Rectal smooth muscle tissue (tissue), 1 donor: ENCODE results near the gene PLCB4.

Experiments used
- H3K27ac ChIP-seq: one replicate; pipeline ENCODE4 v1.7.0; 2013; ENCODE audit warnings: low read depth, low read length, inconsistent platforms
- H3K27me3 ChIP-seq: one replicate; pipeline ENCODE4 v1.7.0; 2013; ENCODE audit warnings: low read length; ENCODE audit not compliant: control insufficient read depth, insufficient read depth
- H3K36me3 ChIP-seq: one replicate; pipeline ENCODE4 v1.7.0; 2013; ENCODE audit warnings: low read length; ENCODE audit not compliant: control insufficient read depth, insufficient read depth
- H3K4me1 ChIP-seq: one replicate; pipeline ENCODE4 v1.7.0; 2013; ENCODE audit warnings: low read length; ENCODE audit not compliant: control insufficient read depth, insufficient read depth
- H3K4me3 ChIP-seq: one replicate; pipeline ENCODE4 v1.7.0; 2013; ENCODE audit warnings: low read length
- H3K9ac ChIP-seq: one replicate; pipeline ENCODE4 v1.7.0; 2013; ENCODE audit warnings: low read length

Gene PLCB4

GRCh38 chr20:9068233-9068801, 570 bp upstream of the PLCB4 start:
- H3K27me3 ChIP-seq: no peaks in the 10 kb centered on the region
- no peak overlapping the region for H3K9ac ChIP-seq
- H3K4me1 ChIP-seq: no peaks in the 10 kb centered on the region
- H3K36me3 ChIP-seq: no peaks in the 10 kb centered on the region
- H3K27ac ChIP-seq: peak overlapping the region; percentile 44
- peak overlapping the region; percentile 71 for H3K4me3 ChIP-seq

- Histone ChIP-seq H3K27me3 (no peaks in the 10 kb centered on the region), H3K9ac (no peak overlapping the region), H3K27ac (no peak overlapping the region), H3K4me3 (no peak overlapping the region), H3K4me1 (no peaks in the 10 kb centered on the region), H3K36me3 (no peaks in the 10 kb centered on the region)
Observed at GRCh38 chr20:9070304-9070703, 1.4 kb downstream of the PLCB4 start.

- H3K4me3 ChIP-seq: no peak overlapping the region
- H3K4me1 ChIP-seq: no peaks in the 10 kb centered on the region
- no peaks in the 10 kb centered on the region for H3K27me3 ChIP-seq
- no peaks in the 10 kb centered on the region for H3K36me3 ChIP-seq
- H3K27ac ChIP-seq: no peak overlapping the region
- H3K9ac ChIP-seq: no peak overlapping the region
Observed at GRCh38 chr20:9071976-9072726, 3.3 kb downstream of the PLCB4 start.

GRCh38 chr20:9072861-9073500, 4.1 kb downstream of the PLCB4 start:
- no peak overlapping the region for H3K9ac ChIP-seq
- H3K4me1 ChIP-seq: no peaks in the 10 kb centered on the region
- H3K36me3 ChIP-seq: no peaks in the 10 kb centered on the region
- no peak overlapping the region for H3K27ac ChIP-seq
- no peaks in the 10 kb centered on the region for H3K27me3 ChIP-seq
- no peak overlapping the region for H3K4me3 ChIP-seq

DNA sequence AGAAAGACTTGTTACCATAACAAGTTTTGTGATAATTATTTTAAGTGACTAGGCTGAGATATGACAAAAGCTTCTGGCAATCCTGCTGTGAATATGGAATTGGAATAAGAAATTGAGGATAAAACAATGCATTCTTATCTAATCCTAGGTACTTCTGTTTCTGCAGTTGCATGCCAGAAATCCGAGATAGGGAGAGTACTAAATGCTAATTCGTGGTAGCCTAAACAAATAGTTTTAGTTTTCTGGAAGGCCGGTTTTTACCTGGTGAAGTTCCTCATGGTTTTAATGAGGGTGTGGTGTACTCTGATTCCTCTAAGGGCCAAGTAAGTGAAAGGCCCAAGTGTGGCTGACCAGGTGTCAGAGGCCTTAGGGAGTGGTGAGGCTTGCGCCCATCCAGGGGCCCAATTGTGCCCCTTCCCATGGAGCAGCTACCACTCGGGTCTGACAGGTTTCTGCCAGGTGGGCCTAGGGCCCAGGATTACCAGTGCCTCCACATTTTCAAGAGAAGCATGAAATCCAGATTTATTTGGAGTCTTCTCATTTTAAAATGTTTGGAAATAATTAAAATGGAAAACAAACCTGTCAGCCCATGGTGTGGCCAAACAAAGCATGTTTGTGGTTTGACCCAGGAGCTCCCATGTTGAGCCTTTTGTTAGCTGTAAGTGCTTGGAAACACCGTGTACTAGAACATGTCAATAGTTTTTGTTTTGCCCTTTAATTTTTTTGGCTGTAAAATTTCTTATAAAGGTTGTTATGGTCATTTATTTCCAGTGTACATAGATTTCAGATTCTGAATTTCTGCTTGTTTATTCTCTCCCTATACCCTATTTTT, 6.6 kb downstream of the PLCB4 start:
- Histone ChIP-seq H3K4me1 (no peaks in the 10 kb centered on the region), H3K9ac (no peak overlapping the region), H3K4me3 (no peak overlapping the region), H3K36me3 (no peaks in the 10 kb centered on the region), H3K27ac (no peak overlapping the region), H3K27me3 (no peaks in the 10 kb centered on the region)

DNA sequence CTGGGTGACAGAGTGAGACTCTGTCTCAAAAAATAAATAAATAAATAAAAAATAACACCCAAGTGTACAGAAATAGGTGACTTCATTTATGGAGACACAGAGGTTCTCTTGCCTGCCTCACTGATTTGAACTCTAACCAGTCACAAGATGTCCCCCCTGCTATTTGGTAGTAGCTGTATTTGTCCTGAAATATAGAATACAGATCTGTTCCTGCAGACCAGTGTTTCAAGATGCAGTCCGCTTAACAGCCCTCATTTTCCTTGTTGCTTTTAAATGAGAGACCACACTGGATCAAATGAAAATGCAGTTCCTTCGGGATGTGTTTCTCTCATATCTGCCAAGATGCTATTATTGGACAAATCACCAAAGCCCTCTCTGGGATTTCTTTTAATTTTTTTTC, 7.6 kb downstream of the PLCB4 start:
- Histone ChIP-seq H3K4me3 (no peak overlapping the region), H3K27ac (no peak overlapping the region), H3K4me1 (no peaks in the 10 kb centered on the region), H3K36me3 (no peaks in the 10 kb centered on the region), H3K9ac (no peak overlapping the region), H3K27me3 (no peaks in the 10 kb centered on the region)

GRCh38 chr20:9078826-9079731, 10.2 kb downstream of the PLCB4 start:
- no peak overlapping the region for H3K4me3 ChIP-seq
- H3K36me3 ChIP-seq: no peaks in the 10 kb centered on the region
- no peak overlapping the region for H3K9ac ChIP-seq
- H3K27me3 ChIP-seq: no peaks in the 10 kb centered on the region
- no peak overlapping the region for H3K27ac ChIP-seq
- peaks cover 3% of the 10 kb centered on the region for H3K4me1 ChIP-seq

GRCh38 chr20:9081423-9081966, 12.6 kb downstream of the PLCB4 start:
- H3K27me3 ChIP-seq: no peaks in the 10 kb centered on the region
- no peaks in the 10 kb centered on the region for H3K36me3 ChIP-seq
- H3K9ac ChIP-seq: no peak overlapping the region
- H3K27ac ChIP-seq: no peak overlapping the region
- peaks cover 3% of the 10 kb centered on the region for H3K4me1 ChIP-seq
- H3K4me3 ChIP-seq: no peak overlapping the region

DNA sequence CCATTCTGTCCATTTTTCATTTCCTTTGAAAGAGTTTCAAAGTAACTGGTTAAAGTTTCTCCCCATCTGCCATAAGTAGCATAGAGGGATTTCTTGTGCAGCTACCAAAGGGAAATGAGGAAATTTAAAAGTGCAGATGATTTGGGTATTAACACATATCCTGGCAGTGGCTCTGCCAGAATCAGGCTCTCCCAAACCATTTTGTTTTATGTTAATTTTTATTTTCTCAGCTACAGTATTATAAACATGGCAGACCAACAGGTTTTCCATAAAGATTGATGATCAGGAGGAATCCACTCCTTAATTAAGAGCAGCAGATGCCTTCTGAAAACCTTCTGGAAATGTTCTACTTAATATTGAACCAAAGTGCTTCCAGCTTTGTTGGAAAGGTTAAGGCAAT, 13.9 kb downstream of the PLCB4 start:
- Histone ChIP-seq H3K9ac (no peak overlapping the region), H3K36me3 (no peaks in the 10 kb centered on the region), H3K4me3 (no peak overlapping the region), H3K27me3 (no peaks in the 10 kb centered on the region), H3K27ac (no peak overlapping the region), H3K4me1 (peaks cover 3% of the 10 kb centered on the region)

GRCh38 chr20:9087531-9088217, 18.8 kb downstream of the PLCB4 start:
- Histone ChIP-seq H3K4me1 (peaks cover 3% of the 10 kb centered on the region), H3K27ac (no peak overlapping the region), H3K4me3 (no peak overlapping the region), H3K9ac (no peak overlapping the region), H3K27me3 (no peaks in the 10 kb centered on the region), H3K36me3 (no peaks in the 10 kb centered on the region)

DNA sequence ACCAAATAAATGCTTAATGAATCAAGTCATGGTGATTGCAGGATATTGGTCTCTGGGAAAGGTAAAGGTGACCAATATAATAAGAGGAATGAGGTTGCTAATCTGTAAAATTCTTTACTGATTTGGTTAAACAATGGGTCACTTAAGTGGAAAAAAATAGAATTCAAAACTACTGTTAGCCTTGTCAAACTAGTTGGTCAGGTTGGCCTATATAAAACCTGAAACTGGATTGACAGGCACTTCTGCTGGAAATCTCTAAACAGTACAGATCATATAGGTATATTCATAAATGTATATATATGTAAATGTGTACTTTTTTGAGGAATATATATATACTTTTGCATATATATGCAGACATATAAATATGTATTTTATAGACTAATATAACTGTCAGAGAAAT, 19.7 kb downstream of the PLCB4 start:
- H3K36me3 ChIP-seq: no peaks in the 10 kb centered on the region
- no peak overlapping the region for H3K27ac ChIP-seq
- H3K4me1 ChIP-seq: peaks cover 2% of the 10 kb centered on the region
- H3K9ac ChIP-seq: no peak overlapping the region
- H3K27me3 ChIP-seq: no peaks in the 10 kb centered on the region
- no peak overlapping the region for H3K4me3 ChIP-seq
